HG02885 (cell line): ENCODE results near the gene RGS10.

ENCODE experiments used
- ATAC-seq: cut with Tn5 transposase; IDR thresholded peaks from one replicate; pipeline ENCODE4 v1.9.1; 2021; ENCODE audit warnings: mild to moderate bottlenecking; ENCODE audit not compliant: unreplicated experiment, poor library complexity

The RGS10 gene

GRCh38 chr10:119521443-119522204, 20.9 kb downstream of the RGS10 start:
- no peak for ATAC-seq

DNA sequence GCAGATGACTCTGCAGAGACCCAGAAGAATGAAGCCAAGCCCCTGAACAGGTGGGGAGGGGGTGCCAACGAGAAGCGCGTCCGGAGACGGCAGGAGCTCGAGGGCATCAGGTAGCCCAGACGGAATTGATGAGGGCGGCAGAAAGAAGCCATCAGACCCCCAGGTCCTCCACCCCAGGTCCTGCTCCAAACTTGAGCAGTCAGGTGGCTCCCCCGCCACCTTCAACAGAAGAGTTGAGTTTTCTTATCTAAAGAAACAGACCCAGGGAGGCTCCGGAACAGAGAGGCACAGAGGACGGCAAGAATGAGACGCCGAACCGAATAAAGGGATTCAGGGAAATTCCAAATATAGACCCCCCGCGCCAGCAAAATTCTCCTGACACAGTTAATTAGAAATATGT, 22.2 kb downstream of the RGS10 start:
- no peak for ATAC-seq

DNA sequence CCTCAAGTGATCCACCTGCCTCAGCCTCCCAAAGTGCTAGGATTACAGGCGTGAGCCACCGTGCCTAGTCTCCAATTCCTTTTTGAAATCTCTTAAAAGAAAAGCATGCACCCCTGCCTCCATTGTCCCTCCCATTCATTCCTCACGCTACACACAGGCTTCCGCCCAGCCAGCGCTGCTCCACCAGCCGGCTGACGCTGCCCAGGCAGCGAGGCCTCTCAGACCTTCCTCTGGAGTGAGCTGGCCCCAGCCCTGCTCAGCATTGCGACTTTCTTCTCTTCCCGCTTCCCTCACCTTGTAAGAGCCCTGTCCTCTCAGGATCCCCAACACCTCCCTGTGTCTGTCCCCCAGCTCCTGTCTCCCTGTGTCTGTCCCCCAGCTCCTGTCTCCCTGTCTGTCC, 23.6 kb downstream of the RGS10 start:
- no peak for ATAC-seq

DNA sequence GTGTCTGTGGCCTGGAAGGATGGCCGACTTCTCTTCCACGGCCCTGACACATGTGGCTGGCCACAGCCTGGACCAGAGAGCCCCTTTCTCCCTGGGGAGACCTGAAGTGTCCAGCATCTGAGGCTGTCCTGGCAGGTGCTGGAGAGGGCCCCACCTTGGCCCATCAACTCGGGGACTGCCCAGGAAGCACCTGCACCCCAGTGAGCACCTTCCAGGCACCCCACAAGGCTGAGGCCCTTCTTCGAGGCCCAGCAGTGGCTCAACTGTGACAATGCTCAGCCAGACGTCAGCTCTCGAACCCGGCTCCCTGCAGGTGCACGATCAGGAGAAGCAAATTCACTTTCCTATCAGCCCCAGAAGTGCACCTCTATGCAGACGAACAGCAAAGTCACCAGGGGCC, 24.3 kb downstream of the RGS10 start:
- ATAC-seq = peak; percentile 22

DNA sequence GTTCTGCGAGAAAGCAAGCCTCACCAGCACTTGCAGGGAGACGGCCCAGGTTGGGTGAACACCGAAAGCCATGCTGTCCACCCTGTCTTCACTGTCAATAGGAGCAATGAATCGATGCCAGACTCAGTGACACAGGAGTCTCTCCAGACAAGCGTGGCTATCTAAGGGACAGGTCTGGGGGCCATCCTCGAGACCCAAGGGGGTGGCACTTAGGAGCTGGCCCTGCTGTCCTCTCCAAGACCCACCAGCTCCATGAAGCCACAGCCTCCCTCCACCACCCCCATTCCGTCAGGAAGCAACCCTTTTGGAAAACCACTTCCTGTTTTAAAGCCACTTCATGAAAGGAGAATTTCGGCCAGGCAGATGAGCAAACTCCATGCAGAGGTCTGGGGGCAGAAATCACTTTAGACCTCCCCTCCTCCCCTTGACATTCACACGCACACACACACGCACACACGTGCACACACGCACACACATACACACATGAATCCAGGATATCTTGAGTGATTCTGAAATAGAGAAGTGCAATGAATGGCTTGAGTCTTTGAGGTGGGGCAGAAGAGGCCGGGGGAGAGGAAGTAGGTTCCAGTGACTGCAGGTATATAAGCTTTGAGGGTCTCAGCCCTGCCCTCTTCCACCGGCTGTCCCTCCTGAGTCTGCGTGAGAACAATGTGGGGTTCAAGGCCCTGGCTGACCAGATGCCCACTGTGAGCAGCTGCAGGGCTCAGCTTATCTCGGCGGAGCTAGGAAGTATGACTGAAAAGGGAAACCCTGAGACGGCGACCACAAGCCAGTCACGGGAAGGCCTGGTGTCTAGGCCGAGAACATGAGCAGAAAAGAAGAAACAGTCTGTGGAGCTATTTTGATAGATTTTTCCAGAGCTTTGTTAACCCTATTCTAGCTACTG, 25.0 kb downstream of the RGS10 start:
- ATAC-seq = peak; percentile 62

- ATAC-seq = peak; percentile 69
Observed at GRCh38 chr10:119516381-119517234, 25.9 kb downstream of the RGS10 start.

- no peak for ATAC-seq
Observed at GRCh38 chr10:119515511-119516045, 26.9 kb downstream of the RGS10 start.

DNA sequence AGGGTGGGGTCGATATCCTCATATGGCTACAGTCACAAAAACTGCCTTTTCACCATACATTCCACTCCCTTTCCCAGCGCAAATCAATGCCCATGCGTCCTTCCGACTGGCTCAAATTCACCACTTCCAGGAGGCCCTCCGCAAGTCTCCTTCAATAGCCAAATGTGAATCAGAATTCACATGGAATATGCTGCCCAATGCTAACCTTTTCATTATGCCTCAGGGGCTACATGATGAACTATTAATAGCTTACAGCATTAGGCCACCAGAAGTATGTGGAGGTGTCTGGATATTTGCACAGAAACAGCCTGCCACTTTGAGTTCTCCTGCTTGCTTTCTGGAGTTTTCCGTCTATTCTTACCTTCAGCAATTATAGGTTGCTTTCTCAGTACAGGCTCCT, 27.7 kb downstream of the RGS10 start:
- ATAC-seq = no peak

GRCh38 chr10:119511828-119512515, 30.5 kb downstream of the RGS10 start:
- ATAC-seq = no peak

GRCh38 chr10:119509909-119510451, 32.5 kb downstream of the RGS10 start:
- ATAC-seq = no peak

GRCh38 chr10:119507115-119507514, 35.4 kb downstream of the RGS10 start:
- ATAC-seq = no peak

- no peak for ATAC-seq
Observed at GRCh38 chr10:119505588-119506315, 36.8 kb downstream of the RGS10 start.

GRCh38 chr10:119505131-119505551, 37.4 kb downstream of the RGS10 start:
- ATAC-seq = no peak

- no peak for ATAC-seq
Observed at GRCh38 chr10:119504651-119505050, 37.9 kb downstream of the RGS10 start.

DNA sequence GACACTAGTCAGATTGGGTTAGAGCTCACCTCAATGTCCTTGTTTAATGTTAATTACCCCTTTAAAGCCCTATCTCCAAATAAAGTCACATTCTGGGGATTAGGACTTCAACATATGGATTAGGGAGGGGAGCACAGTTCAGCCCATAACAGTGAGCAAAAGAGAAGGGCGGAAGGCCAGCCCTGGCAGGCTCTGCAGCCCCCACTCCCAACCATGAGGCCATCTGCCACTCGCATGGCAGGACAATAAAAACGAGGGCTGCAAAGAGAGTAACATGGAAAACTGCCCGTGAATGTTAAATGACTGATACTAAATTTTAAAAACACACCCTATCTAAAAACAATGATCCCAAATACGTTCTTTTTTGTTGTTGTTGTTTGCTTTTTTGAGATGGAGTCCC, 38.7 kb downstream of the RGS10 start:
- no peak for ATAC-seq

DNA sequence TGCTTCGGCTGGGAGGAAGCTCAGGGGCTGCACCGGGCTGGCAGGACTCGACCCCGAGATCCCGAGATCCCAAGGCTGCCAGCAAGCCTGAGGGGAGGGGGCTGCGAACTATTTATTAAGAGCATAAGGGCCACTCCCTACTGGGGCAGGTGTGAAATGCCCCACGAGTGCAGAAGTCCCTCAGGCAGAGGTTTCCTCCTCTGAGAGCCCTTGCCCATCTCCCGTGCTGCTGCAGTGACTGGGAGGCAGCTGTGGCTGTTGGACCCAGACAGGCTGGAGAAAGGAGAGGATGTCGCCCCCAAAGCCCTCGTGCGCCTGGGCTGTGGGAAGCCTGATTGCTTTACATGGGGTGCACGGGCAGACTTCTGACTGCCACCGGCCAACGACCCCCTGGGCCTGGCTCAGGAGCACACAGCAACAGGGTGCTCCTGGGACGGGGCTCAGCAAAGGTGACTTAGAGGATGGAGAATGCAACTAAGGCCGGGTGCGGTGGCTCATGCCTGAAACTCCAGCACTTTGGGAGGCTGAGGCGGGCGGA, 39.8 kb downstream of the RGS10 start:
- no peak for ATAC-seq

GRCh38 chr10:119502209-119502608, 40.3 kb downstream of the RGS10 start:
- ATAC-seq = peak; percentile 57

DNA sequence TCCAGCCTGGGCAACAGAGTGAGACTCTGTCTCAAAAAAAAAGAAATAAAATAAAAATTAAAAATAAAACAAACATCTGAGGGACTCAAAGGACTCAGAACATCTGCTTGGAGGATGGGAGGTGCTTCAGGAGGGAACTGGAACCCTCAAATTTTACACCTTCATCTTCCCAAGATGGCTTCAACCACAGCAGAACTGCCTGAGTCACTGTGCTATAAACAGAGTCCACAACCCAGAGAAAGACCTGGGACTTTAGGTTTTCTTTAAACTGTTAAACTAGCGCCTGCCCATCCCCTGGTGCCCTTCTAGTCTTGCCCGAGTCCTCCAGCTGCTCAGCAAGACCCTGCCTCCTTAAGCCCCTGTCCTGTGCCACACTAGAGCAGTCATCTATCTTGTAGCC, 40.8 kb downstream of the RGS10 start:
- no peak for ATAC-seq

- ATAC-seq = no peak
Observed at GRCh38 chr10:119500821-119501220, 41.7 kb downstream of the RGS10 start.
